OCI-LY7 (cell line): ENCODE measurements around the gene FGGY. TPM values are rescaled to one million over a fixed set of nuclear protein-coding genes. Genes with fewer than 3 reads are reported as not detected.
"Not testable (repeated sequence)": the region's sequence is repeated elsewhere in the genome, so short reads cannot be mapped to it uniquely, and the experiment has no call there.

ENCODE experiments used
- BruUV-seq: library from RNA; stranded (reverse); fragments of 400-500 nt; replicated peaks from 2 replicates; lab custom pipeline; 2021; lab: Mats Ljungman, UMichigan
- CTCF ChIA-PET: fragments of 300-600 bp; sonication (Branson Sonifier 250); formaldehyde crosslinking; loops from one replicate; lab custom pipeline; 2022; ENCODE audit warnings: antibody characterized with exemption; ENCODE audit not compliant: unreplicated experiment; lab: Charles Lee
- POLR2A ChIA-PET: fragments of 300-600 bp; sonication (Branson Sonifier 250); formaldehyde crosslinking; loops from one replicate; lab custom pipeline; 2022; ENCODE audit warnings: antibody characterized with exemption; lab: Charles Lee
- DNase-seq: peaks from one replicate; pipeline ENCODE4 v3.0.0-alpha.2; 2015; ENCODE audit warnings: low spot score
- H2AFZ ChIP-seq: fragments of 200-600 bp; sonication (generic), shearing (Covaris generic); 2 replicates; pipeline ENCODE4 v1.6.1; 2014; ENCODE audit warnings: mild to moderate bottlenecking, antibody characterized with exemption, low read length, moderate library complexity
- H3K27ac ChIP-seq: fragments of 200-600 bp; sonication (generic); 2 replicates; pipeline ENCODE4 v1.5.1; 2014; ENCODE audit warnings: mixed run types, low read depth, mild to moderate bottlenecking, moderate library complexity, low read length, inconsistent platforms; ENCODE audit not compliant: poor library complexity, severe bottlenecking
- H3K36me3 ChIP-seq: fragments of 200-600 bp; sonication (generic); 2 replicates; pipeline ENCODE4 v1.6.1; 2014; ENCODE audit warnings: mild to moderate bottlenecking, antibody characterized with exemption, low read length, moderate library complexity, mixed read lengths; ENCODE audit not compliant: insufficient read depth
- H3K4me1 ChIP-seq: fragments of 200-600 bp; sonication (generic); 2 replicates; pipeline ENCODE4 v1.5.1; 2014; ENCODE audit warnings: mild to moderate bottlenecking, low read length; ENCODE audit not compliant: insufficient read depth, poor library complexity, severe bottlenecking
- H3K4me2 ChIP-seq: fragments of 200-600 bp; sonication (generic); 2 replicates; pipeline ENCODE4 v1.6.1; 2014; ENCODE audit warnings: mild to moderate bottlenecking, low read length
- H3K4me3 ChIP-seq: fragments of 200-600 bp; sonication (generic); 2 replicates; pipeline ENCODE4 v1.5.1; 2014; ENCODE audit warnings: mild to moderate bottlenecking, low read depth, low read length; ENCODE audit not compliant: poor library complexity, severe bottlenecking
- H3K79me2 ChIP-seq: fragments of 200-600 bp; sonication (generic); 2 replicates; pipeline ENCODE4 v1.6.1; 2016; ENCODE audit warnings: low read depth, mild to moderate bottlenecking, low read length, moderate library complexity, mixed read lengths; ENCODE audit not compliant: insufficient read depth
- H3K9me2 ChIP-seq: fragments of 200-600 bp; sonication (generic); 2 replicates; pipeline ENCODE4 v1.6.1; 2016; ENCODE audit warnings: mild to moderate bottlenecking, low read length, mixed read lengths; ENCODE audit not compliant: insufficient read depth
- H3K9me3 ChIP-seq: fragments of 200-600 bp; sonication (generic); 2 replicates; pipeline ENCODE4 v1.6.1; 2014; ENCODE audit warnings: mild to moderate bottlenecking, mixed run types, low read length, mixed read lengths
- H4K20me1 ChIP-seq: fragments of 200-600 bp; sonication (generic); 2 replicates; pipeline ENCODE4 v1.6.1; 2014; ENCODE audit warnings: mild to moderate bottlenecking, antibody characterized with exemption, low read length, moderate library complexity, mixed read lengths; ENCODE audit not compliant: insufficient read depth
- CTCF ChIP-seq: fragments of 200-600 bp; sonication (generic); conservative IDR thresholded peaks from 2 replicates; pipeline ENCODE4 v1.5.1; 2014; ENCODE audit warnings: mild to moderate bottlenecking, antibody characterized with exemption, low read length, moderate library complexity, mixed read lengths
- EZH2phosphoT487 ChIP-seq: fragments of 200-600 bp; sonication (generic); IDR thresholded peaks from 2 replicates; pipeline ENCODE4 v1.6.1; 2018; ENCODE audit warnings: low read depth, borderline replicate concordance, mild to moderate bottlenecking, mixed run types, antibody characterized with exemption, low read length, moderate library complexity, mixed read lengths
- intact Hi-C: fragments of 100-400 bp; cut with micrococcal nuclease; formaldehyde crosslinking; loops from one replicate; pipeline ENCODE4 v1.10.0; 2022; ENCODE audit not compliant: unreplicated experiment
- total RNA-seq, 2 experiments: library from RNA; depleted of rRNA in 1 of 2; stranded (reverse); fragments of >200 nt in 1 of 2; shearing (Covaris generic) in 1 of 2; gene quantifications; 2 replicates each; pipeline ENCODE4 v1.2.3, GENCODE V29; 2014 to 2022

FGGY gene
- total RNA-seq, 2 experiments from 2014 or later: 0.63 to 4.5 TPM

GRCh38 chr1:59577774-59578173, 280.9 kb downstream of the FGGY start:
- no peaks in the 10 kb centered on the region for H4K20me1 ChIP-seq
- intact Hi-C loops: no loop called here
- POLR2A ChIA-PET: no interaction called here
- no peaks in the 10 kb centered on the region for H3K9me3 ChIP-seq
- no peak overlapping the region for H3K27ac ChIP-seq
- no TSS peak for BruUV-seq
- CTCF ChIA-PET: no interaction called here
- no peak overlapping the region for H2AFZ ChIP-seq
- no peaks in the 10 kb centered on the region for H3K4me1 ChIP-seq
- no peaks in the 10 kb centered on the region for H3K36me3 ChIP-seq
- no peak for DNase-seq
- H3K4me3 ChIP-seq: no peak overlapping the region
- H3K9me2 ChIP-seq: no peaks in the 10 kb centered on the region
- TF ChIP-seq EZH2phosphoT487: no peak
- no peak for TF ChIP-seq CTCF
- no peaks in the 10 kb centered on the region for H3K79me2 ChIP-seq
- H3K4me2 ChIP-seq: no peak overlapping the region

GRCh38 chr1:59579222-59579621, 282.3 kb downstream of the FGGY start:
- no TSS peak for BruUV-seq
- POLR2A ChIA-PET: no interaction called here
- CTCF ChIA-PET: no interaction called here

GRCh38 chr1:59580257-59580656, 283.4 kb downstream of the FGGY start:
- ChIA-PET CTCF (no interaction called here), POLR2A (no interaction called here)
- H2AFZ ChIP-seq: no peak overlapping the region
- no peak overlapping the region for H3K27ac ChIP-seq
- H3K79me2 ChIP-seq: no peaks in the 10 kb centered on the region
- H4K20me1 ChIP-seq: no peaks in the 10 kb centered on the region
- BruUV-seq: no TSS peak
- TF ChIP-seq EZH2phosphoT487 (no peak), CTCF (no peak)
- no peaks in the 10 kb centered on the region for H3K36me3 ChIP-seq
- H3K9me3 ChIP-seq: no peaks in the 10 kb centered on the region
- no peak overlapping the region for H3K4me2 ChIP-seq
- intact Hi-C loops: no loop called here
- no peaks in the 10 kb centered on the region for H3K9me2 ChIP-seq
- DNase-seq: no peak
- H3K4me1 ChIP-seq: no peaks in the 10 kb centered on the region
- H3K4me3 ChIP-seq: no peak overlapping the region

More at GRCh38 chr1:59579222-59579621, 282.3 kb downstream of the FGGY start:
- no peaks in the 10 kb centered on the region for H3K9me2 ChIP-seq
- no peak overlapping the region for H3K4me3 ChIP-seq
- no peaks in the 10 kb centered on the region for H3K9me3 ChIP-seq
- TF ChIP-seq CTCF: no peak
- H3K4me2 ChIP-seq: no peak overlapping the region
- no peaks in the 10 kb centered on the region for H3K4me1 ChIP-seq
- no peak overlapping the region for H2AFZ ChIP-seq
- DNase-seq: no peak
- no peaks in the 10 kb centered on the region for H3K36me3 ChIP-seq
- H3K79me2 ChIP-seq: no peaks in the 10 kb centered on the region
- no peak overlapping the region for H3K27ac ChIP-seq
- intact Hi-C loops: no loop called here
- no peaks in the 10 kb centered on the region for H4K20me1 ChIP-seq

GRCh38 chr1:59592410-59592809, 295.5 kb downstream of the FGGY start:
- H2AFZ ChIP-seq, H3K9me3 ChIP-seq, H3K4me2 ChIP-seq, intact Hi-C loops, DNase-seq, H3K79me2 ChIP-seq, H3K4me1 ChIP-seq, H3K9me2 ChIP-seq, H3K27ac ChIP-seq, H3K4me3 ChIP-seq, POLR2A ChIA-PET, H4K20me1 ChIP-seq, H3K36me3 ChIP-seq, CTCF ChIA-PET, BruUV-seq: not testable (repeated sequence)
